GM19351 (cell line): ENCODE results near the gene BDP1.
"Not testable (repeated sequence)": the region's sequence is repeated elsewhere in the genome, so short reads cannot be mapped to it uniquely, and the experiment has no call there.

Source experiments
- ATAC-seq: cut with Tn5 transposase; IDR thresholded peaks from one replicate; pipeline ENCODE4 v1.9.1; 2021; ENCODE audit warnings: mild to moderate bottlenecking, moderate library complexity; ENCODE audit not compliant: unreplicated experiment

BDP1 gene

DNA sequence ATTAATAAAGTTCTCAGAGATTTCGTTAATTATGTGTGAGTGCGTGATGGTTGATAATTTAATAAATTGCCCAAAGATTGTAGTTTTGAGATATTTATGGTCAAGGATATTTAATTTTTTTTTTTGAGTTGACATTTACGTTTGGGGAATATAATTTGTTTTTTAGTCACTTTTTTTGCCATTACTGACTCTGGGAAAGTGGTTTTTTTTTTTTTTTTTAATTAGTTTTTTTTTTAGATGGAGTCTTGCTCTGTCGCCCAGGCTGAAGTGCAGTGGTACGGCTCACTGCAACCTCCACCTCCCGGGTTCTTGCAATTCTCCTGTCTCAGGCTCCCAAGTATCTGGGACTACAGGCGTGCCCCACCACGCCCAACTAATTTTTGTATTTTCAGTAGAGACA is 1.7 kb downstream of the BDP1 start:
- no peak for ATAC-seq

DNA sequence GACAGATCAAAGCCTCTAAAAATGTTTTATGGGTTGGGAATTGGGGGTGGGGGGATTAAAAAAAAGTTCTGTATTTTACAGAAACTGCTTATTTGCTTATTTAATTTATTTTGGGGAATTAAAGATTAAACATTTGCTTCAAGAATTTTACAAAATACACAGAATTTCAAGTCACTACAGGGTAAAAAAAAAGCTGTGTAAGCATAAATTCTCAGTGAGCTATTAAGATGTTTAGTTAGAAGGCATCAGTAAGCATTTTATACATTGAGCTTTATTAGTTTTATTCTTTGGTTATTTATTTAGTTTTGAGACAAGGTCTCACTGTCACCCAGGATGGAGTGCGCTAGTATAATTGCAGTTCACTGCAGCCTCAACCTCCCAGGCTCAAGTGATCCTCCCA is 5.2 kb downstream of the BDP1 start:
- ATAC-seq, result no peak

DNA sequence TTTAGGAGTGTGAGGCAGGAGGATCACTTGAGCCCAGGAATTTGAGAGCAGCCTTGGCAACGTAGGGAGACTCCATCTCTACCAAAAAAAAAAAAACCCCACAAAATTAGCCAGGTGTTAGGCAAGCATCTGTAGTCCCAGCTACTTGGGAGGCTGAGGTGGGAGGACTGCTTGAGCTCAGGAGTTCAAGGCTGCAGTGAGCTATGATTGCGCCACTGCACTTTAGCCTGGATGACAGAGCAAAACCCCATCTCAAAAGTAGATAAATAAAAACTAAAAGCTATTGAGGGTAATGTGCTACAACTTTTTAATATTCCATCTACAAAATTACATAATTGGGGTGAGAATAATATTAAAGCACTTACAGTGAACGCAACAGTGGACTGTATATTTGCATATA is 5.9 kb downstream of the BDP1 start:
- no peak for ATAC-seq

DNA sequence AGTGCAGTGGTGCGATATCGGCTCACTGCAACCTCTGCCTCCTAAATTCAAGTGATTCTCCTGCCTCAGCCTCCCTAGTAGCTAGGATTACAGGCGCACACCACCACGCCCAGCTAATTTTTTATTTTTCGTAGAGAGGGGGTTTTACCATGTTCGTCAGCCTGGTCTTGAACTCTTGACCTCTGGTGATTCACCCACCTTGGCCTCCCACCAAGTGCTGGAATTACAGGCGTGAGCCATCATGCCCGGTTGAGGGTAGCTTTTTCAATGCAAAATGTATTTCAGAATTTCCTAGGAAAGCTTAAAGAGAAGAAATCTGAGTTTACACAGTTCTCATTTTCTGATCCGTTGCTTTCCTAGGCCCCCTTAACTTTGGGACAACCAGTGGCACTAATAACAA is 15.7 kb downstream of the BDP1 start:
- no peak for ATAC-seq

DNA sequence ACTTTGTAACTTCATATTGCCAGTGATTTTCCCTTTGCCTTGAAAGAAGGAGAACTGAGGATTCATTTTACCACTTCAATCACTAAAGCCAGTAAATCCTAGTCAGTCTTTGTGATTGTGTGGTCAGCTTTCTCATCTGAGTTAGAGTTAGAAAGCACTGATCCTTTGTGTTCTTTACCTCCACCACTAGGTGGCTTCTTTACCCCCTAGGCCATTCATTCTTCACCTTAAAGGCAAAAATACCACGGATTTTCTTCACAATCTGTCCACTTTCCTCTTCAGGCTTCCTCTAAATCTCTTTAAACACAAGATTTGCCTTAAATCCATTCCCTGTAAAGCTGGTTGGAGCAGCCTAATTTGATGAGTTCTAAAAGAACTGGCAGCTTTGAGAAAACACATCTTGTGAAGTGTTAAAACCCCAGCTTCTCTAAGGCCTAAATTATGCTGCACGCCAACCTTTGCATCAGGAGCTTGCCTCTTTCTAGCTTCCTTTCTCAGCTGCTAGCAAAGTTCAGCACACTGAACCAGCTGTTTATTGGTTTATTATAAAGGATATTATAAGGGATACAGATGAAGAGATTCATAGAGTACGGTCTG is 20.4 kb downstream of the BDP1 start:
- ATAC-seq, result no peak

DNA sequence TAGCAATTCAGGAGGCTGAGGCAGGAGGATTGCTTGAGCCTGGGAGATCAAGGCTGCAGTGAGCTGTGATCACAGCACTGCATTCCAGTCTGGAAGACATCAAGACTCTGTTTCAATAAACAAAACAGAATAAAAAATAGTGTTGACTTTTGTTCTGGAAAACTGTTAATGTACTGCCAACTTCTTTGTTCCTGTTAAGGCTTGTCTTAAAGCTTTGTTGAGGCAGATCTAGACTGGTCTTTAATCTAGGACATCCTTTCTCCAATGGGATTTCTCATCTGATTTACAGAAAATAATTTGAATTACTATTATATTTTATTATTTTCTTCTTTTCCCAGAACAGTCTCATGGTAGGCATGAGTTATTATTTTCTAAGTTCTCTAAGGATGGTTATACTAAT is 26.0 kb downstream of the BDP1 start:
- ATAC-seq, result no peak

DNA sequence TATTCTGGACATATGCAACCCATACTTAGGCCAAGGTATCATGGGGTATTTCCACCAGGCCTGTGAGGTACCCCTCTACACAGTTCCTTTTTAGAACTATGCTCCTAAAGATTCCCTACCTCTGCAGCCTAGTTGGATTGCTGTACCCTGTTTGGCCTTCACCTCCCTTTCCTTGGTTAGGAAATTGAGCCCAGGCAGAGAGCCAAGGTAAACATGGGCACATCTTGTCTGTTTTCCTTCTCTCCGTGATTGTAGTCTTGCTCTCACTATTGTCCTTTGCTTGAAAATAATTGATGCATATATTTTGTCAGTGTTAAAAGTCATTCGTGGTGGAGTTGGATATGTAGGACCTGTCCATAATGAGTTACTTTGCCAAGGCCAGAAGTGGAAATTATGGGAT is 26.7 kb downstream of the BDP1 start:
- ATAC-seq, result no peak

DNA sequence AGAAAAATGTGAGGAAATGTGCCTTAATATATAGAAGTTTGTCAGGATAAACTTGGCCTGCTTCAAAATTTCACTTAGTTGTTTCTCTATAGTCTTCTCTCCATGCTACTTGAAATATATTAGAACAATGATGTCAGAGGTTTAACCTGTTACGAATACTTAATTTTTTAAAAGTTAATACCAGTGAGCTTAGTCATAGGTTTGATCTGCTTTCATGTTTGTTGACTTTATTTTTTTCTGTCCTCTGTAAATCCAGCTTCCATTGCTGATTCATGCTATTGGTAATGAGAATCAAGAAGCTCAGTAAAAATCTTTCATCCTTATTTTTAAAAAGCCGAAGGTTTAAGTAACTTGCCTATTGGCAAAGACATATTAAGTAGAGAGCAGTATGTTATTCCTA is 27.9 kb downstream of the BDP1 start:
- ATAC-seq, result no peak

DNA sequence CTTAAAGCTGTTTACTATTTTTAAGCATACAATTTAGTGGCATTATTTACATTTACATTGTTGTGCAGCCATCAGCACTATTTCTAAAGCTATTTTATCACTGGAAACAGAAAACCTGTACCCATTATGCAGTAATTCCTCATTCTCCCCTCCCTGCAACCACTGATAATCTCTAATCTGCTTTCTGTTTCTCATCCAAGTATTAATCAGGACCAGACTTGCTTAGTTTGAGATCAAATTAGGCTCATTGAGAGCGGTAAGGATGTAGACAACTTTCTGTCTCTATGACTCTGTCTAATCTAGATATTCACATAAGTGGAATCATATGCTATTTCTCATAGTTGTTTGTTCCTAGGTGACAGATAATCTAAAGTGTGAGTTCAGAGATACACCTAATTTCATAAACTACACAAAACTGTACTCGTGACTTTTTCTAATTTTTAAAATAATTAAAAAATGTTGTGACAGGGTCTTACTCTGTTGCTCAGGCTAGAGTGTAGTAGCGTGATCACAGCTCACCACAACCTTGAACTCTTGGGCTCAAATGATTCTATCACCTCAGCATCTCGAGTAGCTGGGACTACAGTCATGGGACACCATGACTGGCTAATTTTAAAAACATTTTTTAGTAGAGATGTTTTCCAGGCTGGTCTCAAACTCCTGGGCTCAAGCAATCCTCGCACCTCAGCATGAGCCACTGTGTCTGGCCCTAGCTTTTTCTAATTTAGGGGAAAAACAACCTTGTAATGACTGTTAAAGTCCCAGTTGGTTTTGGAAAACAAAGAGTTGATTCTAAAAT is 37.6 kb downstream of the BDP1 start:
- ATAC-seq, result no peak

DNA sequence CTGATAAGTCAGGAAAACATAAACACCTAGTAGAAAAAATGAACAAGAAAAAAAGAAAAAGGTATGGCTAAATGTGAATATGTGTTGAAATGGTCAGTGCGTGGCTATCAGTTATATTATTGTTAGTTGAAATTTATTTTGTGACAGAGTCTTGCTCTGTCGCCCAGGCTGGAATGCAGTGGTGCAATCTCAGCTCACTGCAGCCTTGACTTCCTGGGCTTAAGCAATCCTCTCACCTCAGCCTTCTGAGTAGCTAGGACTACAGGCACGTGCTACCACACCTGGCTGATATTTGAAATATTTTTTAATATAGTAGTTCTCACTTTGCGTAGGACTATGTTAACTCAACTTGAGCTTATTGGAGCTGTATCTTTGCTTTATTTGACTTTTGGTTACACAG is 38.8 kb downstream of the BDP1 start:
- not testable (repeated sequence) for ATAC-seq

DNA sequence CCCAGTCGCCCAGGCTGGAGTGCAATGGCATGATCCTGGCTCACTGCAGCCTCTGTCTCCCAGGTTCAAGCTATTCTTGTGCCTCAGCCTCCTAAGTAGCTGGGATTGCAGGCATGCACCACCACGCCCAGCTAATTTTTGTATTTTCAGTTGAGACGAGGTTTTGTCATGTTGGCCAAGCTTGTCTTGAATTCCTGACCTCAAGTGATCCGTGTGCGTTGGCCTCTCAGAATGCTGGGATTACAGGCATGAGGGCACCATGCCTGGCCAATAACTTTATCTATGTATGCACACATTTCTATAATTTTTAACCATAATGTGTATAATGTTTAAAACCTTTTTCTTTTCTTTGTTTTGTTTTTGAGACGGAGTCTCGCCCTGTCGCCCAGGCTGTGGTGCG is 43.3 kb downstream of the BDP1 start:
- ATAC-seq, result not testable (repeated sequence)

DNA sequence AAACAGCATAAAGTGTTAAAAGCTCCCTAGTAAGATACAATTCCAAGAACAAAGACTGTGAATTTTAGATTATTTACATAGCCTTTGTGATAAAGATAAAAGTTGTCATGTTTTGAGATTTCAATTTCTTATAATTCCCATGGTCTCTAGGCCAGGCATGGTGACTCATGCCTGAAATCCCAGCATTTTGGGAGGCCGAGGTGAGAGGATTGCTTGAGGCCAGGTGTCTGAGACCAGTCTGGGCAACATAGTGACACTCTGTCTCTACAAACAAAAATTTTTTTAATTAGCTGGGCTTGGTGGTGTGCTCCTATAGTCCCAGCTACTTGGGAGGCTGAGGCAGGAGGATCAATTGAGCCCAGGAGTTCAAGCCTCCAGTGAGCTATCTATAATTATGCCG is 48.1 kb downstream of the BDP1 start:
- ATAC-seq, result no peak

DNA sequence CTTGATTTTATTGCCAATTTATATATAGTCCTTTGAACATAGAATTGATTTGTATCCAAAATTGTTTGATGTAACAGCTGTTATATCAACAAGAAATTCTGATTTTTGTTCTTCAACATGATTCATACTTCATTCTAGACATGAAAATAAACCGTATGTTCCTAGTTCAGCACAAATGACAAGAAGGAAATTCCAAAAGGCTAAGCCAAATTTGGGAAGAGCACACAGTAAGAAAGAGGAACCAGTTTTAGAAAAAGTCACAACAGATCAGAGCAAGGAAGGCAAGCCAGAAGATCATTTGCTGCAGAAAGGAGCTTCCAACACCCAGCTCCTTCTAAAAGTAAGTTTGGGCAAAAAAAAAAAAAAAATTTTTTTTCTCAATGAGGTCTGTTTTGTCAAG is 66.7 kb downstream of the BDP1 start:
- no peak for ATAC-seq

DNA sequence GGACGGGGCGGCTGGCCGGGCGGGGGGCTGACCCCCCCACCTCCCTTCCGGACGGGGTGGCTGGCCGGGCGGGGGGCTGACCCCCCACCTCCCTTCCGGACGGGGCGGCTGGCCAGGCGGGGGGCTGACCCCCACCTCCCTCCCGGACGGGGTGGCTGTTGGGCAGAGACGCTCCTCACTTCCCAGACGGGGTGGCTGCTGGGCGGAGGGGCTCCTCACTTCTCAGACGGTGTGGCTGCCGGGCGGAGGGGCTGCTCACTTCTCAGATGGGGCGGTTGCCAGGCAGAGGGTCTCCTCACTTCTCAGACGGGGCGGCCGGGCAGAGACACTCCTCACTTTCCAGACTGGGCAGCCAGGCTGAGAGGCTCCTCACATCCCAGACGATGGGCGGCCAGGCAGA is 70.2 kb downstream of the BDP1 start:
- not testable (repeated sequence) for ATAC-seq

DNA sequence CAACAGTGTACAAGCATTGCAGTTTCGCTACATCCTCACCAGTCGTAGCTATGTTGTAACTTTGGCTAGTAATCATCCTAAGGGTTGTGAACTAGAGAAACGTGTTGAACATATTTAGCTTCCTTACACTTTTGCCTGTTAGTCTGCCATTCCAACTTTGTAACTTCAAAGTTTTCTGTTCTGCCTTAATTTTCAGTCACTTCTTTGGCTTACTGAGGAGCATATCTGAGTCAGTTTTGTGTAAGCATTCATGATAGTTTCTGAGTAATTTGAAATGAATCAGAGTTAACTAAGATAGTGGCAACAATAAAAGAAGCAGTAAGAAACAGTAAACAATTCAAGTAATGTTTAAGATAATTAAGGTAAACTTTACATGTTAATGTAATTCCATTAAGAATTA is 72.8 kb downstream of the BDP1 start:
- no peak for ATAC-seq

DNA sequence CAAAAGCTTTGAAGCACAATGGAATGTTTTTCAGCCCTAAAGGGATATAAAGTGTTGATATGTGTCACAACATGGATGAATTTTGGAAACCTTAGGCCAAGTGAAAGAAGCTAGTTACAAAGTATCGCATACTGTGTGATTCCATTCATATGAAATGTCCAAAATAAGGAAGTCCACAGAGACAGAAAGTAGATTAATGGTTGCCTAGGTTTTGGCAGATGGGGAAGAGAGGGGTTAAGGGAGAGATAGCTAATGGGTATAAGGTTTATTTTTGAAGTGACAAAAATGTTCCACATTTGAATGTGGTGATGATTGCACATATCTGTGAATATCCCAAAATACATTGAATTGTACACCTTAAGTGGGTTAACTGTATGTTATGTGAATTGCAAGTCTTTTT is 74.2 kb downstream of the BDP1 start:
- no peak for ATAC-seq

DNA sequence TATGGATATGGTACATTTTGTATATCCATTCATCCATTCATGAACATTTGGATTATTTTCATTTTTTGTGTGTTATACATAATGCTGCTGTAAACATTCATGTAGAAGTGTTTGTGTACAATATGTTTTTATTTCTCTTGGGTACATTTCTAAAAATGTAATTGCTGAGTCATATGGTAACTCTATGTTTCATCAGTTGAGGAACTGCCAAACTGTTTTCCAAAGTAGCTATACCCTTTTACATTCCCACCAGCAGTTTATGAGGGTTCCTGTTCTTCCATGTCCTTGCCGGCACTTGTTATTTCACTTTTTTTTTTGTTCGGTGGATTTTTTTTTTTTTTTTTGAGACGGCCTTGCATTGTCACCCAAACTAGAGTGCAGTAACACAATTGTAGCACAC is 77.7 kb downstream of the BDP1 start:
- ATAC-seq, result no peak

DNA sequence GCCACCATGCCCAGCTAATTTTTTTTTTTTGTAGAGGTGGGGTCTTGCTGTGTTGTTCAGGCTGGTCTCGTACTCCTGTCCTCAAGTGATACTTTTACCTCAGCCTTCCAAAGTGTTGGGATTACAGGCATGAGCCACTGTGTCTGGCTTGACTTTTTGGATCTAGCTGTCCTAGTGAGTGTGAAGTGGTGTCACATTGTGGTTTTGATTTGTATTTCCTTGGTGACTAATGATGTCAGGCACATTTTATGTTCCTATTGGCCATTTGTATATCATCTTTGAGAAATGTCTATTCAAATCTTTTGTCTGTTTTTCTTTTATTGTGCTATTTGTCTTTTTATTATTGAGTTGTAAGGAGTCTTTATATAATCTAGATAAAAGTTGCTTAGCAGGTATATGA is 78.2 kb downstream of the BDP1 start:
- ATAC-seq, result peak; percentile 80

DNA sequence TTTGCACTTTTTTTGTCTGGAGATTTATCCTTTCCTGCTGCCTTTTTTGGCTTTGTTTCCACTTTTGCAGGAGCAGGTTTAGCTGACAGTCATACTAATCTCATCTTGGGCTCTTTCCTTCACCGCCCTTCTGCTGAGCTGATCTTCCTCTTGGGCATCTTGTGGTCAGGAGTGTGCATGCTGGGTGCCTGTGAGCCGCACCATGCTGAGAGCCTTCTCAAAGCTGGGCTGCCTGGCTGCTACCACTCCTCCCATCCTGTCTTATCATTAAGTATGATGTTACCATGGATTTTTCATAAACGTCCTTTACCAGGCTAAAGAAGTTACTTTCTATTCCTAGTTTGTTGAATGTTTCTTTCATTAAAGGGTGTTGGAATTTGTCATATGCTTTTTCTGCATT is 82.2 kb downstream of the BDP1 start:
- ATAC-seq, result no peak

DNA sequence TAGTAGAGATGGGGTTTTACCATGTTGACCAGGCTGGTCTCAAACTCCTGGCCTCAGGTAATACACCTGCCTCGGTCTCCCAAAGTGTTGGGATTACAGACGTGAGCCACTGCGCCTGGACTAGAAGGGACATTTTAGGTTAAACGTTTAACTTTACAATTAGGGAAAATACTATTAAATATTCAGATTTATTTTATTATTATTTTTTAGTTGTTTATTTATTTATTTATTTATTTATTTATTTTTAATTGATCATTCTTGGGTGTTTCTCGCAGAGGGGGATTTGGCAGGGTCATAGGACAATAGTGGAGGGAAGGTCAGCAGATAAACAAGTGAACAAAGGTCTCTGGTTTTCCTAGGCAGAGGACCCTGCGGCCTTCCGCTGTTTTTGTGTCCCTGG is 95.4 kb downstream of the BDP1 start:
- not testable (repeated sequence) for ATAC-seq

DNA sequence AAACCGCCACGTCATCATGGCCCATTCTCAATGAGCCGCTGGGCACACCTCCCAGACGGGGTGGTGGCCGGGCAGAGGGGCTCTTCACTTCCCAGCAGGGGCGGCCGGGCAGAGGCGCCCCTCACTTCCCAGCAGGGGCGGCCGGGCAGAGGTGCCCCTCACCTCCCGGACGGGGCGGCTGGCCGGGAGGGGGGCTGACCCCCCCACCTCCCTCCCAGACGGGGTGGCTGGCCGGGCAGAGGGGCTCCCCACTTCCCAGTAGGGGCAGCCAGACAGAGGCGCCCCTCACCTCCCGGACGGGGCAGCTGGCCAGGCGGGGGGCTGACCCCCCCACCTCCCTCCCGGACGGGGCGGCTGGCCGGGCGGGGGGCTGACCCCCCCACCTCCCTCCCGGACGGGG is 96.1 kb downstream of the BDP1 start:
- ATAC-seq, result not testable (repeated sequence)

DNA sequence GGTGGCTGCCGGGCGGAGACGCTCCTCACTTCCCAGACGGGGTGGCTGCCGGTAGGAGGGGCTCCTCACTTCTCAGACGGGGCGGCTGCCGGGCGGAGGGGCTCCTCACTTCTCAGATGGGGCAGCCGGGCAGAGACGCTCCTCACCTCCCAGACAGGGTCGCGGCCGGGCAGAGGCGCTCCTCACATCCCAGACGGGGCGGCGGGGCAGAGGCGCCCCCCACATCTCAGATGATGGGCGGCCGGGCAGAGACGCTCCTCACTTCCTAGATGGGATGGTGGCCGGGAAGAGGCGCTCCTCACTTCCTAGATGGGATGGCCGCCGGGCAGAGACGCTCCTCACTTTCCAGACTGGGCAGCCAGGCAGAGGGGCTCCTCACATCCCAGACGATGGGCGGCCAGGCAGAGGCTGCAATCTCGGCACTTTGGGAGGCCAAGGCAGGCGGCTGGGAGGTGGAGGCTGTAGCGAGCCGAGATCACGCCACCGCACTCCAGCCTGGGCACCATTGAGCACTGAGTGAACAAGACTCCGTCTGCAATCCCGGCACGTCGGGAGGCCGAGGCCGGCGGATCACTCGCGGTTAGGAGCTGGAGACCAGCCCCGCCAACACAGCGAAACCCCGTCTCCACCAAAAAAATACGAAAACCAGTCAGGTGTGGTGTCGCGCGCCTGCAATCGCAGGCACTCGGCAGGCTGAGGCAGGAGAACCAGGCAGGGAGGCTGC is 96.7 kb downstream of the BDP1 start:
- not testable (repeated sequence) for ATAC-seq
